GM23338 (cell line): Measurements from ENCODE around the gene FRG2. TPM values are rescaled to one million over a fixed set of nuclear protein-coding genes. Genes with fewer than 3 reads are reported as not detected.

Source experiments
- ATAC-seq: fragments of 200-7000 bp; cut with Tn5 transposase; 3 replicates; pipeline ENCODE4 v1.9.1; 2020
- DNase-seq: peaks from one replicate; pipeline ENCODE4 v3.0.0-alpha.2; 2015; ENCODE audit warnings: low spot score
- H2AFZ ChIP-seq: fragments of 200-600 bp; sonication (generic); 2 replicates; pipeline ENCODE4 v1.8.0; 2016; ENCODE audit warnings: antibody characterized with exemption, mild to moderate bottlenecking, moderate library complexity
- H3F3A ChIP-seq: fragments of 200-600 bp; sonication (generic); replicated peaks from 2 replicates; pipeline ENCODE4 v1.8.0; 2017; ENCODE audit warnings: antibody characterized with exemption, mixed run types, low read depth
- H3K27ac ChIP-seq: fragments of 200-600 bp; sonication (generic); 2 replicates; pipeline ENCODE4 v1.6.1; 2016; ENCODE audit warnings: low read depth
- H3K27me3 ChIP-seq: fragments of 200-600 bp; sonication (generic); 2 replicates; pipeline ENCODE4 v1.8.0; 2016; ENCODE audit warnings: mild to moderate bottlenecking, mixed run types, moderate library complexity; ENCODE audit not compliant: insufficient read depth
- H3K36me3 ChIP-seq: fragments of 200-600 bp; sonication (generic); 2 replicates; pipeline ENCODE4 v1.8.0; 2016; ENCODE audit warnings: mild to moderate bottlenecking; ENCODE audit not compliant: insufficient read depth
- H3K4me1 ChIP-seq: fragments of 200-600 bp; sonication (generic); 2 replicates; pipeline ENCODE4 v1.8.0; 2016; ENCODE audit warnings: mild to moderate bottlenecking, moderate library complexity; ENCODE audit not compliant: insufficient read depth
- H3K4me2 ChIP-seq: fragments of 200-600 bp; sonication (generic); 2 replicates; pipeline ENCODE4 v1.7.1; 2017; ENCODE audit warnings: mixed run types
- H3K4me3 ChIP-seq: fragments of 200-600 bp; sonication (generic); 2 replicates; pipeline ENCODE4 v1.6.1; 2016; ENCODE audit warnings: mixed run types
- H3K79me2 ChIP-seq: fragments of 200-600 bp; sonication (generic); replicated peaks from 2 replicates; pipeline ENCODE4 v1.8.0; 2017; ENCODE audit warnings: mild to moderate bottlenecking; ENCODE audit not compliant: insufficient read depth
- H3K9me2 ChIP-seq: fragments of 200-600 bp; sonication (generic); 2 replicates; pipeline ENCODE4 v1.8.0; 2017; ENCODE audit not compliant: insufficient read depth
- H4K20me1 ChIP-seq: fragments of 200-600 bp; sonication (generic); replicated peaks from 2 replicates; pipeline ENCODE4 v1.8.0; 2017; ENCODE audit warnings: mild to moderate bottlenecking; ENCODE audit not compliant: insufficient read depth
- H3K27ac Mint-ChIP-seq: 2 replicates; pipeline ENCODE4 v1.8.0; 2020; ENCODE audit warnings: inconsistent platforms, mild to moderate bottlenecking, moderate library complexity, mixed read lengths
- H3K27me3 Mint-ChIP-seq: 3 replicates; pipeline ENCODE4 v1.8.0; 2022; ENCODE audit warnings: low read depth, mild to moderate bottlenecking, moderate library complexity, mixed read lengths, inconsistent platforms; ENCODE audit not compliant: insufficient read depth, poor library complexity
- H3K36me3 Mint-ChIP-seq: 3 replicates; pipeline ENCODE4 v1.8.0; 2021; ENCODE audit warnings: low read depth, mild to moderate bottlenecking, inconsistent platforms, moderate library complexity, mixed read lengths
- H3K4me1 Mint-ChIP-seq: 3 replicates; pipeline ENCODE4 v1.8.0; 2020; ENCODE audit warnings: mild to moderate bottlenecking, inconsistent platforms, mixed read lengths
- H3K4me3 Mint-ChIP-seq: 3 replicates; pipeline ENCODE4 v1.8.0; 2021; ENCODE audit warnings: moderate library complexity, mild to moderate bottlenecking, inconsistent platforms, mixed read lengths
- H3K9me3 Mint-ChIP-seq: 3 replicates; pipeline ENCODE4 v1.8.0; 2020; ENCODE audit warnings: moderate library complexity, mild to moderate bottlenecking, inconsistent platforms, mixed read lengths
- CREB1 ChIP-seq: fragments of 250-450 bp; sonication (Bioruptor Pico); IDR thresholded peaks from 2 replicates; pipeline ENCODE4 v1.5.0; 2020; ENCODE audit warnings: low read depth, mild to moderate bottlenecking, moderate library complexity
- EZH2 ChIP-seq: fragments of 200-600 bp; sonication (generic); IDR thresholded peaks from one replicate; pipeline ENCODE4 v1.8.0; 2017; ENCODE audit warnings: antibody characterized with exemption, mild to moderate bottlenecking, low read depth; ENCODE audit not compliant: unreplicated experiment
- STAT1 ChIP-seq: IDR thresholded peaks from one replicate; pipeline ENCODE4 v1.6.1; 2016; ENCODE audit warnings: antibody characterized with exemption; ENCODE audit not compliant: unreplicated experiment
- polyA plus RNA-seq: library from polyadenylated mRNA; unstranded; fragments of >200 nt; fragmentation: Nextera tagmentation; extraction: Ambion mirVana; gene quantifications from 2 replicates; pipeline ENCODE4 v1.2.1, GENCODE V29; 2016
- total RNA-seq: library from RNA; depleted of rRNA; stranded (reverse); fragments of >200 nt; shearing (Covaris generic); gene quantifications from 2 replicates; pipeline ENCODE4 v1.2.3, GENCODE V29; 2014
- TF ChIP-seq, protein P1 (sequence below): fragments of 250-450 bp; sonication (Bioruptor Pico); IDR thresholded peaks from 2 replicates; pipeline ENCODE4 v1.5.0; 2020; ENCODE audit warnings: mild to moderate bottlenecking, moderate library complexity

The FRG2 gene
- total and polyA plus RNA-seq, 2 experiments from 2014 or later: not detected

GRCh38 chr4:190019023-190019858 lies 7.8 kb downstream of the FRG2 start:
- Histone ChIP-seq H3K27me3 (peaks cover 87% of the 10 kb centered on the region), H3K4me1 (peaks cover 6% of the 10 kb centered on the region), H2AFZ (no peak overlapping the region), H3F3A (0 out of 2 replicates have a peak, but pooled peaks cover 2% of the 10 kb centered on the region), H3K4me2 (peak overlapping the region; percentile 69), H3K79me2 (no peaks in the 10 kb centered on the region), H4K20me1 (peaks cover 5% of the 10 kb centered on the region; the same call in 1 of the 2 replicates), H3K36me3 (no peaks in the 10 kb centered on the region), H3K27ac (no peak overlapping the region), H3K4me3 (peak overlapping the region; percentile 40; the same call in 1 of the 2 replicates), H3K9me2 (no peaks in the 10 kb centered on the region)
- Mint-ChIP-seq H3K36me3 (peaks cover 15% of the 10 kb centered on the region; the same call in 2 of the 3 replicates), H3K27me3 (peaks cover 76% of the 10 kb centered on the region), H3K9me3 (peaks cover 48% of the 10 kb centered on the region), H3K27ac (no peak overlapping the region), H3K4me3 (peak overlapping the region; percentile 75), H3K4me1 (peaks cover 40% of the 10 kb centered on the region)
- DNase-seq (peak; percentile 69), ATAC-seq (peak; percentile 1; the same call in 2 of the 3 replicates)
- no peak for TF ChIP-seq STAT1
- peak; percentile 87 for TF ChIP-seq EZH2

- no peaks in the 10 kb centered on the region for H3K79me2 ChIP-seq
- no peak overlapping the region for H3K27ac Mint-ChIP-seq
- H3K36me3 Mint-ChIP-seq: peaks cover 15% of the 10 kb centered on the region; the same call in 2 of the 3 replicates
- peaks cover 10% of the 10 kb centered on the region for H3K4me1 ChIP-seq
- ATAC-seq: peak; percentile 10
- peaks cover 50% of the 10 kb centered on the region for H3K9me3 Mint-ChIP-seq
- H3K4me3 Mint-ChIP-seq: peak overlapping the region; percentile 70
- TF ChIP-seq CREB1 (no peak), EZH2 (peak; percentile 96)
- TF ChIP-seq, protein P1, sequence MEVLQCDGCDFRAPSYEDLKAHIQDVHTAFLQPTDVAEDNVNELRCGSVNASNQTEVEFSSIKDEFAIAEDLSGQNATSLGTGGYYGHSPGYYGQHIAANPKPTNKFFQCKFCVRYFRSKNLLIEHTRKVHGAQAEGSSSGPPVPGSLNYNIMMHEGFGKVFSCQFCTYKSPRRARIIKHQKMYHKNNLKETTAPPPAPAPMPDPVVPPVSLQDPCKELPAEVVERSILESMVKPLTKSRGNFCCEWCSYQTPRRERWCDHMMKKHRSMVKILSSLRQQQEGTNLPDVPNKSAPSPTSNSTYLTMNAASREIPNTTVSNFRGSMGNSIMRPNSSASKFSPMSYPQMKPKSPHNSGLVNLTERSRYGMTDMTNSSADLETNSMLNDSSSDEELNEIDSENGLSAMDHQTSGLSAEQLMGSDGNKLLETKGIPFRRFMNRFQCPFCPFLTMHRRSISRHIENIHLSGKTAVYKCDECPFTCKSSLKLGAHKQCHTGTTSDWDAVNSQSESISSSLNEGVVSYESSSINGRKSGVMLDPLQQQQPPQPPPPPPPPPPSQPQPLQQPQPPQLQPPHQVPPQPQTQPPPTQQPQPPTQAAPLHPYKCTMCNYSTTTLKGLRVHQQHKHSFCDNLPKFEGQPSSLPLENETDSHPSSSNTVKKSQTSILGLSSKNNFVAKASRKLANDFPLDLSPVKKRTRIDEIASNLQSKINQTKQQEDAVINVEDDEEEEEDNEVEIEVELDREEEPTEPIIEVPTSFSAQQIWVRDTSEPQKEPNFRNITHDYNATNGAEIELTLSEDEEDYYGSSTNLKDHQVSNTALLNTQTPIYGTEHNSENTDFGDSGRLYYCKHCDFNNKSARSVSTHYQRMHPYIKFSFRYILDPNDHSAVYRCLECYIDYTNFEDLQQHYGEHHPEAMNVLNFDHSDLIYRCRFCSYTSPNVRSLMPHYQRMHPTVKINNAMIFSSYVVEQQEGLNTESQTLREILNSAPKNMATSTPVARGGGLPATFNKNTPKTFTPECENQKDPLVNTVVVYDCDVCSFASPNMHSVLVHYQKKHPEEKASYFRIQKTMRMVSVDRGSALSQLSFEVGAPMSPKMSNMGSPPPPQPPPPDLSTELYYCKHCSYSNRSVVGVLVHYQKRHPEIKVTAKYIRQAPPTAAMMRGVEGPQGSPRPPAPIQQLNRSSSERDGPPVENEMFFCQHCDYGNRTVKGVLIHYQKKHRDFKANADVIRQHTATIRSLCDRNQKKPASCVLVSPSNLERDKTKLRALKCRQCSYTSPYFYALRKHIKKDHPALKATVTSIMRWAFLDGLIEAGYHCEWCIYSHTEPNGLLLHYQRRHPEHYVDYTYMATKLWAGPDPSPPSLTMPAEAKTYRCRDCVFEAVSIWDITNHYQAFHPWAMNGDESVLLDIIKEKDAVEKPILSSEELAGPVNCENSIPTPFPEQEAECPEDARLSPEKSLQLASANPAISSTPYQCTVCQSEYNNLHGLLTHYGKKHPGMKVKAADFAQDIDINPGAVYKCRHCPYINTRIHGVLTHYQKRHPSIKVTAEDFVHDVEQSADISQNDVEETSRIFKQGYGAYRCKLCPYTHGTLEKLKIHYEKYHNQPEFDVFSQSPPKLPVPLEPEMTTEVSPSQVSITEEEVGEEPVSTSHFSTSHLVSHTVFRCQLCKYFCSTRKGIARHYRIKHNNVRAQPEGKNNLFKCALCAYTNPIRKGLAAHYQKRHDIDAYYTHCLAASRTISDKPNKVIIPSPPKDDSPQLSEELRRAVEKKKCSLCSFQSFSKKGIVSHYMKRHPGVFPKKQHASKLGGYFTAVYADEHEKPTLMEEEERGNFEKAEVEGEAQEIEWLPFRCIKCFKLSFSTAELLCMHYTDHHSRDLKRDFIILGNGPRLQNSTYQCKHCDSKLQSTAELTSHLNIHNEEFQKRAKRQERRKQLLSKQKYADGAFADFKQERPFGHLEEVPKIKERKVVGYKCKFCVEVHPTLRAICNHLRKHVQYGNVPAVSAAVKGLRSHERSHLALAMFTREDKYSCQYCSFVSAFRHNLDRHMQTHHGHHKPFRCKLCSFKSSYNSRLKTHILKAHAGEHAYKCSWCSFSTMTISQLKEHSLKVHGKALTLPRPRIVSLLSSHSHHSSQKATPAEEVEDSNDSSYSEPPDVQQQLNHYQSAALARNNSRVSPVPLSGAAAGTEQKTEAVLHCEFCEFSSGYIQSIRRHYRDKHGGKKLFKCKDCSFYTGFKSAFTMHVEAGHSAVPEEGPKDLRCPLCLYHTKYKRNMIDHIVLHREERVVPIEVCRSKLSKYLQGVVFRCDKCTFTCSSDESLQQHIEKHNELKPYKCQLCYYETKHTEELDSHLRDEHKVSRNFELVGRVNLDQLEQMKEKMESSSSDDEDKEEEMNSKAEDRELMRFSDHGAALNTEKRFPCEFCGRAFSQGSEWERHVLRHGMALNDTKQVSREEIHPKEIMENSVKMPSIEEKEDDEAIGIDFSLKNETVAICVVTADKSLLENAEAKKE (CRISPR knock-in tag): no peak
- H3K27me3 Mint-ChIP-seq: peaks cover 85% of the 10 kb centered on the region
- H3K4me2 ChIP-seq: peak overlapping the region; percentile 76
- H4K20me1 ChIP-seq: peaks cover 5% of the 10 kb centered on the region; the same call in 1 of the 2 replicates
- peaks cover 44% of the 10 kb centered on the region for H3K4me1 Mint-ChIP-seq
- H2AFZ ChIP-seq: peak overlapping the region; percentile 47; the same call in 1 of the 2 replicates
- H3F3A ChIP-seq: 0 out of 2 replicates have a peak, but pooled peaks cover 2% of the 10 kb centered on the region
- no peaks in the 10 kb centered on the region for H3K9me2 ChIP-seq
- H3K27ac ChIP-seq: no peak overlapping the region
- H3K4me3 ChIP-seq: peak overlapping the region; percentile 54
- peak; percentile 46 for DNase-seq
- peaks cover 90% of the 10 kb centered on the region for H3K27me3 ChIP-seq
- H3K36me3 ChIP-seq: no peaks in the 10 kb centered on the region
These were observed 8.7 kb downstream of the FRG2 start for GRCh38 chr4:190018201-190018920.
